Measurements from ENCODE around the gene CXCL8. TPM values are rescaled to one million over a fixed set of nuclear protein-coding genes. Genes with fewer than 3 reads are reported as not detected.

CXCL8 gene
- polyA plus RNA-seq, 3 donors = 275 to 604 (median 328) TPM

DNA sequence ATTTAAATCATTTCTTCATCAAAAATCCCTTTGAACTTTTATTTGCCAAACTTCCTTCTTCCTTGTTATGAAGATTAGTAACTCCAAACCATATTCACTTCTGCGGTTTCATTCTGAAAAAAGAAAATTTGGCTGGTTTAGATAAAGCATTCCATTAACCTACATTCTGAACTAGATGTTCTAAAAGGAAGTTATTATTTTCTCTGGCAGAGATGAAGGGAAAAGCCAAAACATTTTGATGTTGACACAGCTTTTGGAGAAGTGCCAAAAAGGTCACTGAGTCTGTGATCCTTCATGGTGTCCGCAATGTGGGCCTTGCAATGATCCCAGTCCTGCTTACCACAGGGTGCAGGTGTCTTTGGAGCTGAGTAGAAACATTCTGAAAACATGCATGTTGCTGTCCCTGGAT lies 36.0 kb downstream of the CXCL8 start:
- H3K9ac ChIP-seq (ENCODE audit: insufficient read depth, low read length, poor library complexity, severe bottlenecking) = no peak overlapping the region

GRCh38 chr4:73777612-73778011 lies 37.2 kb downstream of the CXCL8 start:
- Histone ChIP-seq H3K9ac (ENCODE audit: insufficient read depth, low read length, poor library complexity, severe bottlenecking) (no peak overlapping the region), H3K4me1 (ENCODE audit: control insufficient read depth in 1 of 2, insufficient read depth in 2 of 2, low read length in 2 of 2) (peaks cover 4 to 7% of the 10 kb centered on the region in 2 donors), H3K9me3 (replicated peaks in 1 of 2; ENCODE audit: control insufficient read depth in 1 of 2, insufficient read depth in 1 of 2, low read length in 2 of 2) (no peaks in the 10 kb centered on the region), H3K36me3 (replicated peaks in 1 of 2; ENCODE audit: control insufficient read depth in 1 of 2, insufficient read depth in 2 of 2, low read length in 2 of 2) (no peaks in the 10 kb centered on the region), H3K79me2 (ENCODE audit: insufficient read depth, low read length) (no peaks in the 10 kb centered on the region), H2AFZ (ENCODE audit: insufficient read depth, low read depth, low read length, poor library complexity, severe bottlenecking) (no peak overlapping the region), H3K4me3 (replicated peaks in 1 of 3; ENCODE audit: low read depth in 2 of 3, low read length in 3 of 3) (no peak overlapping the region), H3K4me2 (replicated peaks; ENCODE audit: extremely low read depth, low read length, poor library complexity, severe bottlenecking) (no peak overlapping the region), H4K20me1 (ENCODE audit: insufficient read depth, low read length) (no peaks in the 10 kb centered on the region), H3K27ac (ENCODE audit: low read depth in 1 of 2, low read length in 2 of 2) (no peak overlapping the region), H3K27me3 (ENCODE audit: control insufficient read depth in 2 of 2, insufficient read depth in 2 of 2, low read length in 2 of 2) (no peaks in the 10 kb centered on the region)
- H3K27me3 Mint-ChIP-seq (ENCODE audit: low read depth in 3 of 3) = peaks cover 0 to 6% (median 0%) of the 10 kb centered on the region in 3 donors
- H3K27ac Mint-ChIP-seq = no peak overlapping the region
- DNase-seq = no peak
- intact Hi-C loops (cut with micrococcal nuclease) = no loop called here
- no peaks in the 10 kb centered on the region for H3K36me3 Mint-ChIP-seq
- no peak overlapping the region for H3K4me3 Mint-ChIP-seq
- WGBS (ENCODE audit: insufficient coverage) = 87% methylated on average over 3 of the region's 3 CpGs
- peaks cover 8% of the 10 kb centered on the region for H3K4me1 Mint-ChIP-seq
- H3K9me3 Mint-ChIP-seq = peaks cover 0 to 3% (median 0%) of the 10 kb centered on the region in 7 donors
- no peak for TF ChIP-seq CTCF (IDR thresholded peaks at IDR 0.05)

More for the DNA sequence above, 36.0 kb downstream of the CXCL8 start:
- no peaks in the 10 kb centered on the region for H3K36me3 Mint-ChIP-seq
- intact Hi-C loops (cut with micrococcal nuclease) = no loop called here
- H3K4me3 Mint-ChIP-seq = peak overlapping the region in 1 of 2 donors; percentile 12
- H3K4me1 Mint-ChIP-seq = peaks cover 17% of the 10 kb centered on the region
- H3K27ac ChIP-seq (ENCODE audit: low read depth in 1 of 2, low read length in 2 of 2) = no peak overlapping the region
- peaks cover 11 to 17% of the 10 kb centered on the region in 2 donors for H3K4me1 ChIP-seq (ENCODE audit: control insufficient read depth in 1 of 2, insufficient read depth in 2 of 2, low read length in 2 of 2)
- no peaks in the 10 kb centered on the region for H3K27me3 ChIP-seq (ENCODE audit: control insufficient read depth in 2 of 2, insufficient read depth in 2 of 2, low read length in 2 of 2)
- TF ChIP-seq CTCF (IDR thresholded peaks at IDR 0.05) = no peak
- no peak overlapping the region for H2AFZ ChIP-seq (ENCODE audit: insufficient read depth, low read depth, low read length, poor library complexity, severe bottlenecking)
- DNase-seq = peak in 2 of 3 donors; percentile 54 to 61
- H3K79me2 ChIP-seq (ENCODE audit: insufficient read depth, low read length) = no peaks in the 10 kb centered on the region
- peaks cover 0 to 6% (median 0%) of the 10 kb centered on the region in 3 donors for H3K27me3 Mint-ChIP-seq (ENCODE audit: low read depth in 3 of 3)
- no peak overlapping the region for H3K4me2 ChIP-seq (replicated peaks; ENCODE audit: extremely low read depth, low read length, poor library complexity, severe bottlenecking)
- H3K27ac Mint-ChIP-seq = peak overlapping the region in 1 of 7 donors; percentile 65
- peaks cover 0 to 3% (median 0%) of the 10 kb centered on the region in 7 donors for H3K9me3 Mint-ChIP-seq
- no peaks in the 10 kb centered on the region for H3K36me3 ChIP-seq (replicated peaks in 1 of 2; ENCODE audit: control insufficient read depth in 1 of 2, insufficient read depth in 2 of 2, low read length in 2 of 2)
- WGBS (ENCODE audit: insufficient coverage) = 0% methylated on average over 1 of the region's 2 CpGs
- H3K9me3 ChIP-seq (replicated peaks in 1 of 2; ENCODE audit: control insufficient read depth in 1 of 2, insufficient read depth in 1 of 2, low read length in 2 of 2) = no peaks in the 10 kb centered on the region
- no peak overlapping the region for H3K4me3 ChIP-seq (replicated peaks in 1 of 3; ENCODE audit: low read depth in 2 of 3, low read length in 3 of 3)
- H4K20me1 ChIP-seq (ENCODE audit: insufficient read depth, low read length) = no peaks in the 10 kb centered on the region

Data from CD14-positive monocyte (primary cell).